Measurements from ENCODE around the gene INO80D. TPM values are rescaled to one million over a fixed set of nuclear protein-coding genes. Genes with fewer than 3 reads are reported as not detected.
"Not testable (repeated sequence)": the region's sequence is repeated elsewhere in the genome, so short reads cannot be mapped to it uniquely, and the experiment has no call there.

The INO80D gene
- total RNA-seq (2014; rRNA removed; shearing (Covaris generic); ENCODE audit: low replicate concordance): 1.1 and 1.8 TPM in 2 replicates

DNA sequence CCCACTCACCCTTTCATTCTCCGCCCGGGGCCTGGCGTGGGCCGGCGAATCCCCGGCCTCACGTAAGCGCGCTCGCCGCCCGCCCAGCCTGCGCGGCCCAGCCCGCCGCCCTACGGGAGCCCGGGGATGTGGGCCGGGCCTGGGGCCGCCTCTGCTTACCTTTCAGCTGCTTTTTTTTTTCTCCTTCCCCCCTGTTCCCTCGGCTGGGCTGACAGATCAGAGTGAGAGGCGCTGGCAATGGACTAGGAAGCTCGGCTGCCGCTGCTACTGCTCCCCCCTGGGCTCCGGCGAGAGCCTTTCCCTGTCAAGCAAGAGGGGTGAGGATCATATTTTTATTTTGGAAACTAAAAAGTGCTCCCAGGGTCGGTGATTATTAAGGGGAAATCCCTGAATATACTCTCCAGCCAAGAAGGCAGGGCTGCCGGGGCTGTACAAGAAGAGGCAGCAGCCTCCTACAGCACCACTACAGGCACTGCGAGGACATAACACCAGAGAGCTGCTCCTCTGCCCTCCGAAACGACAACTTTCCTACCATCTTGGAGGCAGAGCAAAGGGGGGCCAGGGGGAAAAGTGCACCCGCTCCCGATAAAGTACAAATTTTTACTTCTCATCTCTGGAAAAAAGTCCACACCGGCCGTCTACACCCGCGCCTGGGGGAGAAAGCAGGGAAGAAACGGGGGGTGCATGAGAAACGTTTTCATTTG is at the start of gene INO80D:
INO80D (minus strand) TSS at position 433 of the 704 bp plus-strand sequence. CDS start 23,158 bp downstream, outside the sequence.
- in situ Hi-C loops (cut with HindIII; ENCODE audit: low pct_unique_long_range_greater_than_20kb, low sequenced_read_pairs): no loop called here
- peak; percentile 89 for DNase-seq (ENCODE audit: low read depth)

DNA sequence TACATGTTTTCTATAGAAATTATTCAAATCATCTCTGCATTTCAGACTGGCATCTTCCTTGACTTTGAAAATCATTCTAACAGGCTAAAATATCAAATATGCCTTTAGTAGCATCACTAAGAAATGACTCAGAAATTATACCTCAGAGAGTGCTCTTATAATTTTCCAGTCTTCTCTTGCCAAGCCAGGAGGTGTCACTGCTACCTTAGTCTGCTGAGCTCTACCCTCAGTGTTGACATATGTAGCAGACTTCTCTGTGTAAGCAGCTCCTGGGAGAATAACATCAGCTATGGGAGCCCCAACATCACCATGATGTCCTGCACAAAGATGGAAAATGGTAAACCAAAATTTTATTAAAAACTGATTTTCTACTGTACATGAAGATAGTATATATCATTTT is 41.7 kb upstream of the INO80D start:
- no peak for DNase-seq (ENCODE audit: low read depth)
- in situ Hi-C loops (cut with HindIII; ENCODE audit: low pct_unique_long_range_greater_than_20kb, low sequenced_read_pairs): no loop called here

- DNase-seq (ENCODE audit: low read depth): no peak
- in situ Hi-C loops (cut with HindIII; ENCODE audit: low pct_unique_long_range_greater_than_20kb, low sequenced_read_pairs): no loop called here
Observed at GRCh38 chr2:206125901-206126300, 39.9 kb upstream of the INO80D start.

DNA sequence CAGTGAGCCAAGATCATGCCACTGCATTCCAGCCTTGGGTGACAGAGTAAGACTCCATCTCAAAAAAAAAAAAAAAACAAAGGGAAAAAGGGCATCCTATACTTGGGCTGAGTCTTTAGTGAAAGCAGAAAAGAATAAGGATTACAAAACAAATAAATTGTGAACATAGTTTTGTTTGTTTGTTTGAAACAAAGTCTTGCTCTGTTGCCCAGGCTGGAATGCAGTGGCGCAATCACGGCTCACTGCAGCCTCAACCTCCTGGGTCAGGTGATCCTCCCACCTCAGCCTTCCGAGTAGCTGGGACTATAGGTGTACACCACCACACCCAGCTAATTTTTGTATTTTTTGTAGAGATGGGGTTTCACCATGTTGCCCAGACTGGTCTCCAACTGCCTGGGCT is 36.6 kb upstream of the INO80D start:
- DNase-seq (ENCODE audit: low read depth); in situ Hi-C loops (cut with HindIII; ENCODE audit: low pct_unique_long_range_greater_than_20kb, low sequenced_read_pairs): not testable (repeated sequence)

DNA sequence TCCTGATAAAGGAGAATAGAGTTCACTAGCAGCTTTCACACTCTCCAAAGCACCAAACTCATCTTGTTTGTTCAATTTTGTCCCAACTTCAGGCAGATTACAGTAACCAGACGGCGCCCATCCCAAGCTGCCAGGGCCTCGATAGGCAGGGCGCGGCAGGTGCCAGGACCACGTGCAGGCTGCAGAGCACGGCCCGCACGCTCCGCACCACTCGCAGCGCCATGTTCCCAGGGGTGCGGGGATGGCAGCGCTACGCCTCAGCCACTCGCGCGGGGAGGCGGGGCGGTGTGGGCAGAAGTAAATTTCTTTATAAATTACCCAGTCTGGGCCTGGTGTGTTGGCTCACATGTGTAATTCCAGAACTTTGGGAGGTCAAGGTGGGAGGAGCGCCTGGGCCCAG is 30.3 kb upstream of the INO80D start:
- DNase-seq (ENCODE audit: low read depth): no peak
- in situ Hi-C loops (cut with HindIII; ENCODE audit: low pct_unique_long_range_greater_than_20kb, low sequenced_read_pairs): no loop called here

DNA sequence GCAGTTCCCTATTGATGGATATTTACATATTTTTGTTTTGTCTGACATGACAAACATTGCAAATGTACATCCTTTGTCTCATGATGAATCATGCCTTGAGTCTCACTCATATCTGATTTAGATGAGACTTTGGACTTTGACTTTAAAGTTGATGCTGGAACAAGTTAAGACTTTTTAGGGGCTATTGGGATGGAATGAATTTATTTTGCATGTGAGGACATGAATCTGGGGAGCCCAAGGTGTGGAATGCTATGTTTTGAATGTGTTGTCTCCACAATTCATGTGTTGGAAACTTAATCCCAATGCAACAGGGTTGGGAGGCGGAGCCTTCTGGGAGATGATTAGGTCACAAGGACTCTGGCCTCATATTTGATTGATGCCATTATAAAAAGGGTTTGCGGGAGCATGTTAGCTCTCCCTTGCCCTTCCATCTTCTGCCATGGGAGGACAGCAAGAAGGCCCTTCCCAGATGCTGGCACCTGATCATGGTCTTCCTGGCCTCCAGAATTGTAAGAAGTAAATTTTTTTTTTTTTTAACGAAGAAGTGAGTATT is 29.1 kb upstream of the INO80D start:
- DNase-seq (ENCODE audit: low read depth): no peak
- in situ Hi-C loops (cut with HindIII; ENCODE audit: low pct_unique_long_range_greater_than_20kb, low sequenced_read_pairs): no loop called here

DNA sequence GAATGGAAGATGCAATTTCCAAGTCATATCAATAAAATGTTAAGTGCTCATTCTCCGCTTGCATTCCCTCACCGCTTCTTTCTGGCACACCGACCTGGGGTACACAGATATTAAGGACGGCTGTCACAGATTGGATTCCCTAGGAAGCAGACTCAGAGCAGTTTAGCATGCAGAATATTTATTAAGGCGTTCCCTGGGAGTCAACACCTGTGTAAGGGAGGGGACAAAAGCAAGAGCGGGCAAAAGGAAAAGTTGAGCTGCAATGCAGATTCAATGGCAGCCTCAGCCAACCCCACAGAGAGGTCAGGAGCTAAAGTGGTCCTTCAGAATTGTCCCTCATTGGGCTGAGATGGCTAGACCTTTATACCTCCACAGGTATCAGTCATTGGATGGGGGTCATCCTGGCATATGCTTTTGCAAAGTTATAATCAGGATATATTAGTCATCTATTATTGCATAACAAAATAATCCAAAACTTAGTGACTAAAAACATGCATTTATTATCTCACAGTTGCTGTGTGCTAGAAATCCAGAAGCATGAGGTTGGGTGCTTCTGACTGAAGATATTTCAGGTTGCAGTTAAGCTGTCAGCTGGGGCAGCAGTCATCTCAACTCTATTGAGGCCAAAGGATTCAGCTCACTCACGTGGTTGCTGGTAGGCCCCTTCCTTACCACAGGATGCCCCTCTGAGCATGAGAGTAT is 27.0 kb upstream of the INO80D start:
- no peak for DNase-seq (ENCODE audit: low read depth)
- in situ Hi-C loops (cut with HindIII; ENCODE audit: low pct_unique_long_range_greater_than_20kb, low sequenced_read_pairs): no loop called here

DNA sequence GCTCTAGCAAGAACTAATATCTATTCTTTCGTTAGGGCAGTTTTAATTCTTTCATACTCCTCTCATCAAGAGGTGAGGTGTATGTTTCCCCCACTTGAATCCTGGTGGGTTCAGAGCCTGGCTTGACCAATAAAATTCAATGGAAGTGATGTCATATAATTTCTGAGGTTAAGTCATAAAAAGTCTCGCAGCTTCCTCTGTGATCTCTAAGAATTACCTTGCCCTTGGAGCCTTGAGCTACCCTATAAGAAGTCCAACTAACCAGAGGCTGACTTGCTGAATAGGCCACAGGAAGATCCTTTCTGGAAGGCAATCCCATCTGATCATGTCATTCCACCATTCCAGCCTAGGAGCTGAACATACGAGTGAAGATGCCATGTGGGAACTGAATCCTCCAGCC is 26.1 kb upstream of the INO80D start:
- in situ Hi-C loops (cut with HindIII; ENCODE audit: low pct_unique_long_range_greater_than_20kb, low sequenced_read_pairs): no loop called here
- no peak for DNase-seq (ENCODE audit: low read depth)

- no peak for DNase-seq (ENCODE audit: low read depth)
- in situ Hi-C loops (cut with HindIII; ENCODE audit: low pct_unique_long_range_greater_than_20kb, low sequenced_read_pairs): no loop called here
Observed at GRCh38 chr2:206108713-206109112, 22.7 kb upstream of the INO80D start.

- DNase-seq (ENCODE audit: low read depth): peak; percentile 53
- in situ Hi-C loops (cut with HindIII; ENCODE audit: low pct_unique_long_range_greater_than_20kb, low sequenced_read_pairs): no loop called here
Observed at GRCh38 chr2:206105541-206105940, 19.6 kb upstream of the INO80D start.

GRCh38 chr2:206105038-206105437 is 19.1 kb upstream of the INO80D start:
- in situ Hi-C loops (cut with HindIII; ENCODE audit: low pct_unique_long_range_greater_than_20kb, low sequenced_read_pairs): no loop called here
- no peak for DNase-seq (ENCODE audit: low read depth)

GRCh38 chr2:206098872-206099271 is 12.9 kb upstream of the INO80D start:
- DNase-seq (ENCODE audit: low read depth); in situ Hi-C loops (cut with HindIII; ENCODE audit: low pct_unique_long_range_greater_than_20kb, low sequenced_read_pairs): not testable (repeated sequence)

GRCh38 chr2:206098471-206098870 is 12.5 kb upstream of the INO80D start:
- in situ Hi-C loops (cut with HindIII; ENCODE audit: low pct_unique_long_range_greater_than_20kb, low sequenced_read_pairs): no loop called here
- no peak for DNase-seq (ENCODE audit: low read depth)

GRCh38 chr2:206096876-206097275 is 10.9 kb upstream of the INO80D start:
- in situ Hi-C loops (cut with HindIII; ENCODE audit: low pct_unique_long_range_greater_than_20kb, low sequenced_read_pairs): no loop called here
- DNase-seq (ENCODE audit: low read depth): no peak

- DNase-seq (ENCODE audit: low read depth): no peak
- in situ Hi-C loops (cut with HindIII; ENCODE audit: low pct_unique_long_range_greater_than_20kb, low sequenced_read_pairs): no loop called here
Observed at GRCh38 chr2:206095536-206096332, 9.8 kb upstream of the INO80D start.

GRCh38 chr2:206092297-206092696 is 6.3 kb upstream of the INO80D start:
- in situ Hi-C loops (cut with HindIII; ENCODE audit: low pct_unique_long_range_greater_than_20kb, low sequenced_read_pairs): no loop called here
- DNase-seq (ENCODE audit: low read depth): no peak

GRCh38 chr2:206088248-206088647 is 2.3 kb upstream of the INO80D start:
- no peak for DNase-seq (ENCODE audit: low read depth)
- in situ Hi-C loops (cut with HindIII; ENCODE audit: low pct_unique_long_range_greater_than_20kb, low sequenced_read_pairs): no loop called here

DNA sequence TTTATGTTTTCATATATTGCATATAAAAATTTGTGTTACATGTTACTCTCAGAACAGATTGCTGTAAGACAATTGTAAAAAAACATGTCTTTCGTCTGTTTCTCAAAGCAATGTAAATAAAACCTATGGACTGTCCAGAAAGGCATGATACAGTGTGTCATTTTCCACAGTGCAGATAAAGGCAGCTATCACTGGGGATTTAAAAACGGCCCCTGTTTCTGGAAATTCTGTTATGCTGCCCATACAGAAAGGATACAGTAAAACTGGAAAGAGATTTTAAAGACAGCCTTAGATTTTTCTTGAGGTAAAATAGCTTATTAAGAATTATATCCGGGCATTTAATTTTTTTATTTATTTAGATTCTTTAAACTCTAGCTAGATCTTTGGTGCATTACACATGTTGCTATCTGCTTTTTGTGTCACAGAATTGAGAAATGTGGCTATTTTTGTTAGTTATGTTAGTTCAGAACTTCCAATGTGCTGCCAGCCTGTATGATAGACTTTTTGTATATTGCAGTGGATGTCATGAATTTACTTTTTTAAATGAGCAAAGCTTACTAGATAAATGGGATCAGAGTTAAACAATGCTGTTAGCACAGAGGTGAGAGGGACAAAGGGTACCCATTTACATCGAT is 859 bp upstream of the INO80D start:
- DNase-seq (ENCODE audit: low read depth): no peak

More for the DNA sequence above, 859 bp upstream of the INO80D start:
- in situ Hi-C loops (cut with HindIII; ENCODE audit: low pct_unique_long_range_greater_than_20kb, low sequenced_read_pairs): no loop called here
